ENCODE data around the gene AADACL4. TPM values are rescaled to one million over a fixed set of nuclear protein-coding genes. Genes with fewer than 3 reads are reported as not detected.
A peak's percentile ranks its signal among the peaks of the same experiment; 100 is the strongest.

Gene AADACL4
- total and polyA plus RNA-seq, 12 donors = not detected

- H3K27ac ChIP-seq = peak overlapping the region in 9 of 10 donors; percentile 35 to 82 (median 73)
- H3K4me3 ChIP-seq = peak overlapping the region in 2 of 10 donors; percentile 20 to 28
- no peak for ATAC-seq
- H3K27me3 ChIP-seq = peaks cover 0 to 5% (median 0%) of the 10 kb centered on the region in 7 donors
- peaks cover 0 to 35% (median 25%) of the 10 kb centered on the region in 9 donors for H3K4me1 ChIP-seq
- no peak for DNase-seq
- WGBS, 2 donors = 22% methylated on average over 8 of the region's 8 CpGs
- TF ChIP-seq CTCF (IDR thresholded peaks at IDR 0.05) = no peak
- H3K36me3 ChIP-seq = no peaks in the 10 kb centered on the region
- intact Hi-C loops (cut with DNase I) = no loop called here
- H3K9me3 ChIP-seq = peaks cover 0 to 11% (median under 1%) of the 10 kb centered on the region in 11 donors
These were observed 9.7 kb upstream of the AADACL4 start for GRCh38 chr1:12634156-12634555.

- Histone ChIP-seq H3K27me3 (no peaks in the 10 kb centered on the region), H3K4me1 (peaks cover 0 to 35% (median 25%) of the 10 kb centered on the region in 9 donors), H3K4me3 (peak overlapping the region in 2 of 10 donors; percentile 20 to 28), H3K9me3 (peaks cover 0 to 17% (median 6%) of the 10 kb centered on the region in 11 donors), H3K27ac (peak overlapping the region in 9 of 10 donors; percentile 35 to 82 (median 73)), H3K36me3 (no peaks in the 10 kb centered on the region)
- ATAC-seq = peak in 4 of 8 donors; percentile 19 to 31 (median 27)
- no peak for DNase-seq
- intact Hi-C loops (cut with DNase I) = no loop called here
- no peak for TF ChIP-seq CTCF (IDR thresholded peaks at IDR 0.05)
- WGBS, 2 donors = 63 to 73% methylated on average over 18 of the region's 18 CpGs
These were observed 9.1 kb upstream of the AADACL4 start for GRCh38 chr1:12634696-12635202.

- H3K4me3 ChIP-seq = no peak overlapping the region
- intact Hi-C loops (cut with DNase I) = no loop called here
- peaks cover 0 to 33% (median 21%) of the 10 kb centered on the region in 11 donors for H3K9me3 ChIP-seq
- H3K27ac ChIP-seq = peak overlapping the region in 9 of 10 donors; percentile 31 to 82 (median 73)
- ATAC-seq (peak; percentile 79 to 94 (median 86)), DNase-seq (peak; percentile 66 to 77)
- no peak for TF ChIP-seq CTCF (IDR thresholded peaks at IDR 0.05)
- WGBS, 2 donors = 57 to 72% methylated on average over 15 of the region's 15 CpGs
- H3K4me1 ChIP-seq = peaks cover 0 to 35% (median 20%) of the 10 kb centered on the region in 9 donors
- no peaks in the 10 kb centered on the region for H3K27me3 ChIP-seq
- no peaks in the 10 kb centered on the region for H3K36me3 ChIP-seq
These were observed 7.6 kb upstream of the AADACL4 start for GRCh38 chr1:12636098-12636950.

- H3K27me3 ChIP-seq = no peaks in the 10 kb centered on the region
- TF ChIP-seq CTCF (IDR thresholded peaks at IDR 0.05) = no peak
- H3K27ac ChIP-seq = peak overlapping the region in 1 of 10 donors; percentile 80
These were observed 6.2 kb upstream of the AADACL4 start for GRCh38 chr1:12637693-12638092.

More at GRCh38 chr1:12637693-12638092, 6.2 kb upstream of the AADACL4 start:
- ATAC-seq = no peak
- 79 to 84% methylated on average over 8 of the region's 8 CpGs for WGBS, 2 donors
- Histone ChIP-seq H3K36me3 (no peaks in the 10 kb centered on the region), H3K9me3 (peaks cover 0 to 43% (median 23%) of the 10 kb centered on the region in 11 donors), H3K4me3 (no peak overlapping the region), H3K4me1 (peaks cover 0 to 35% (median 20%) of the 10 kb centered on the region in 9 donors)
- intact Hi-C loops (cut with DNase I) = no loop called here
- DNase-seq = no peak

Measured in heart right ventricle (tissue), 16 donors.